Retinal pigment epithelial cell (primary cell): ENCODE results near the gene KRT3.

Experiments
- DNase-seq: peaks from one replicate; pipeline ENCODE4 v3.0.0-alpha.2; 2010; ENCODE audit warnings: low read depth
- H3K4me3 ChIP-seq: 2 replicates; pipeline ENCODE4 v1.5.1; 2011; ENCODE audit warnings: mild to moderate bottlenecking, low read length, control low read depth, moderate library complexity
- TF ChIP-seq, protein P1 (sequence below): conservative IDR thresholded peaks from 2 replicates; pipeline ENCODE4 v1.5.1; 2011; ENCODE audit warnings: low read depth, low read length, control low read depth, inconsistent platforms

KRT3 gene

GRCh38 chr12:52783563-52784316 lies 12.2 kb downstream of the KRT3 start:
- no peak overlapping the region for H3K4me3 ChIP-seq
- DNase-seq: no peak
- TF ChIP-seq, protein P1, sequence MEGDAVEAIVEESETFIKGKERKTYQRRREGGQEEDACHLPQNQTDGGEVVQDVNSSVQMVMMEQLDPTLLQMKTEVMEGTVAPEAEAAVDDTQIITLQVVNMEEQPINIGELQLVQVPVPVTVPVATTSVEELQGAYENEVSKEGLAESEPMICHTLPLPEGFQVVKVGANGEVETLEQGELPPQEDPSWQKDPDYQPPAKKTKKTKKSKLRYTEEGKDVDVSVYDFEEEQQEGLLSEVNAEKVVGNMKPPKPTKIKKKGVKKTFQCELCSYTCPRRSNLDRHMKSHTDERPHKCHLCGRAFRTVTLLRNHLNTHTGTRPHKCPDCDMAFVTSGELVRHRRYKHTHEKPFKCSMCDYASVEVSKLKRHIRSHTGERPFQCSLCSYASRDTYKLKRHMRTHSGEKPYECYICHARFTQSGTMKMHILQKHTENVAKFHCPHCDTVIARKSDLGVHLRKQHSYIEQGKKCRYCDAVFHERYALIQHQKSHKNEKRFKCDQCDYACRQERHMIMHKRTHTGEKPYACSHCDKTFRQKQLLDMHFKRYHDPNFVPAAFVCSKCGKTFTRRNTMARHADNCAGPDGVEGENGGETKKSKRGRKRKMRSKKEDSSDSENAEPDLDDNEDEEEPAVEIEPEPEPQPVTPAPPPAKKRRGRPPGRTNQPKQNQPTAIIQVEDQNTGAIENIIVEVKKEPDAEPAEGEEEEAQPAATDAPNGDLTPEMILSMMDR: no peak

DNA sequence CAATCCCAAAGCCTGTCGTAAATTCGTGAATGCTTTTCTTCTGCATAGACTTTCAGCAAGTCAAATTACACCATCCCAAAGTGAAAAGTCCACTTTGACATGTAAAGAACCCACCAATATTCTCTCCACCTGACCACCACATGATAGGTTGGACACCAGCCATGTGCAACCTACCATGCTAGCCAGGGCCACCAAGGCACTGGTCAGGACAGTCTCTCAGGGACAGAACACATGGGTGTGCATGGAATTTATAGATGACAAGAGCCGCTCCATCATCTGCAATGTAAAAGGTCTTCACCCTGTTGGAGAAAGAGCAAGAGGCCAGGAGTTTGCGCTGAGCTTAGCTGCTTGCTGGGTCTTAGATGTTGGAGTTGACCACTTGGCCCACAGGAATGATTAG lies 13.4 kb downstream of the KRT3 start:
- H3K4me3 ChIP-seq: no peak overlapping the region
- TF ChIP-seq, protein P1: no peak
- no peak for DNase-seq

DNA sequence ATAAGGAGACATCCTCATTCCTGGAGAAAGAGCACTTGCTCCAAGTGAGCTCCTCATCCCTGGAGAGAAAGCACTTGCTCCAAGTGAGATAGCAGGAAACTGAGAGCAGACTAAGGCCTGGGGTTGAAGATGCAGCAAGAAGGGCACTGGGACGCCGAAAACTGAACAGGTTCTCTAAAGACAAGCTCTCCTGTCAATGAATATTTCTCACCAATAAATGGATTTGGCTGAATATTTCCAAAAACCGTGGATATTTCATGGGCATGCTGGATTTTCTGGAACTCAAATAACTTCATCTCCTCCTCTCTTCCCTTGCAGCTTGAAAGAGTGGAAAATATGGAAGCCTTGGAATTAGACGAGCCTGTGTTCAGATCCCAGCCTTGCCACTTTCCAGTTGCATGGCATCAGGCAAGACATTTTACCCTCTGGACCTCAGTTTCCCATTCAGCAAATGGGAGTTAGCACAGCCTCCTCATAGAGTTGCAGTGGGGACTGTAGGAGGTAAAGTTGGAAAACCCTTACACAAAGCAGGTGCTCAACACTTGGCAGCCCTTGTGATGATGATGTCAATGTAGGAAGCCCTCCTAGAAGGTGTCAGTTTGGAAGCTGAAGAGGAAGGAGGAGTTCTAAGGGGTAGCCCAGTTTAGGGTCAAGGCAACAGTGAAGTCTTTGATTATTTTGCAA lies 14.4 kb downstream of the KRT3 start:
- DNase-seq: no peak
- no peak overlapping the region for H3K4me3 ChIP-seq
- TF ChIP-seq, protein P1: no peak

DNA sequence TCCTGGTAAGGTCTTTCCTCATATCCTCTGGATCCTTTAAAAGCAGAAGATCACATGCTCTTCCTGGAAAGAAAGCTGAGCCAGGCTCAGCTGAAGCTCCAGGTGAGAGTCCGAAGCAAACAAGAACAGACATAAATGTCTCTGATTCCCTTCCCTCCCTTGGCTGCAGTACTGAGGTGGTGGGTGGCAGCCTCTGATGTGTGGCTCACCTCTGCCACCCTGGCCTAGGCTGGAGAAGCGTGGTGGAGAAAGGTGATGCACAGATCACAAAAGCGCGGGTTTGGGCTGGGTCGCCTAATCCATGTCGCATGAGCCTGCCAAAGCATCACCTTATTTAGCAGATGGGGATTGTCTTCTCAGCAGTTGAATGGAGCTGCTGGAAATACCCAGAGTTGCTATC lies 16.0 kb downstream of the KRT3 start:
- no peak overlapping the region for H3K4me3 ChIP-seq
- TF ChIP-seq, protein P1: no peak
- DNase-seq: no peak

DNA sequence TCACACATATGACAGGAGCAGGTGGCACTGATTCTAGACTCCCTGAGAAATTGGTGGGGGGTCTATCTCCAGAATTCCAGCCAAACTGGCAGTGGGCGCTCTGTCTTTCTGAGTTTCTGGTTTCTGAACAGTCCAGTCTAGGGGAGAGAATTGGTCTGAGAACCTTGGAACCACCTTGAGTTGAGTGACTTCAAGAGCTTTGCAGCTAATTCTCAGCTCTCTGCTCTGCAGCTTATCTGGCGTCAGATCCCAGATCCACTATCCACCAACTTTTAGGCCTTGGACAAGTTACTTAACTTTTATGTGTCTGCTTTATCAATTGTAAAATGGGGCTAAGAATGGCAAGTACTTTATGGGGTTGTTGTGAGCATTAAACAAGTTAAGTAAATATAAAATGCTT lies 17.1 kb downstream of the KRT3 start:
- no peak for DNase-seq
- H3K4me3 ChIP-seq: no peak overlapping the region
- TF ChIP-seq, protein P1: no peak

DNA sequence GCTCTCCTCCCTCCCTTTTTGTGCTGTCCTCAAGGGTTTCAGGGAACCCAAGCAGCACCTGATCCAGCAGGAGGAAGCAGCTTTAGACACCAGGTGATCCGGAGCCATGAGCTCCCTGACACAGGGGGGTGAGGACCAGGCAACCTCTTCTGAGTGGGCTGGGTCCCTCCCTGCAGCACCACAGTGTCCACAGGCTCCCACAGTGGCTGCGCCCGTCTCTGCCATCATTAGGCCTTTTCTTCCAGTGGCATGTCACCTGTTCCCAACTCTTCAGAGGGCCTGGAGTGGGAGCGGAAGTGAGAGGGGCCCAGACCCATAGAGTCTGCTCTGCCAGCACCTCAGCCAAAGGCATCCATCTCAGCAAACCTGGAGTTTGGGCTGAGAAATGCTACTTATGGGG lies 18.4 kb downstream of the KRT3 start:
- TF ChIP-seq, protein P1: no peak
- no peak for DNase-seq
- no peak overlapping the region for H3K4me3 ChIP-seq

DNA sequence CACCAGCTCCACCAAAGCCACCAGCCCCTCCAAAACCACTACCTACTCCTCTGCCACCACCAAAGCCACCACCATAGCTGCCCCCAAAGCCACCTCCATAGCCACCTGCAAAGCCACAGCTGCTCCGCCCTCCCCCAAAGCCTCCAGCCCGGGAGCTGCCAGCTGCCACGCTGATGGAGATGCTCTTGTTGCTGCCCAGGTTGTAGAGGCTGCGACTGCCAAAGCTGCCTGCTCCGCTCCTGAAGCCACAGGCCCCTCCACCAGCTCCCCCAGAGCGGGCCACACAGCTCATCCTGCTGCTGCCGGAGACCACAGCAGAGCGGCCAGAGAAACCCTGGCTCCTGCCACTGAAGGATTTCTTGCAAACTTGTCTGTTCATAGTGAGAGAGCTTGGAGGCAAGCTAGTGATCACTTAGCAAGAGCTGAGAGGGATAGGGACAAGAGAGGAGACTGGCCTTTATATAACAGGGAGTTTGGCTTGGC lies 19.0 kb downstream of the KRT3 start, which contains the start of gene KRT76:
Gene KRT76, minus strand, starts transcription at position 433 of the 483 bp plus-strand sequence. Its CDS starts 54 bp downstream, at position 379.
- TF ChIP-seq, protein P1: no peak
- H3K4me3 ChIP-seq: no peak within 1 kb of the TSS

More for the DNA sequence above, 19.0 kb downstream of the KRT3 start, which contains the start of gene KRT76:
- DNase-seq: no peak
